K562 (cell line): ENCODE measurements around the gene EPHB2.

Experiments
- ARID1B ChIP-seq: fragments of 450-650 bp; IDR thresholded peaks from 2 replicates; pipeline ENCODE4 v1.6.1; 2016; ENCODE audit warnings: antibody characterized with exemption, mild to moderate bottlenecking, inconsistent platforms
- CTCF ChIP-seq, 3 experiments: IDR thresholded peaks in 2 of 3; conservative IDR thresholded peaks in 1 of 3; 2 replicates each; pipeline ENCODE4 v1.5.1; 2011 to 2012; ENCODE audit warnings: low read length in 3 of 3, mild to moderate bottlenecking in 3 of 3, control low read depth in 2 of 3, improper control_type of control experiment in 1 of 3, inconsistent platforms in 1 of 3, low read depth in 1 of 3, mixed read lengths in 1 of 3, moderate library complexity in 1 of 3; ENCODE audit not compliant: insufficient read depth in 2 of 3
- HMG20B ChIP-seq: fragments of 250-450 bp; sonication (Bioruptor Pico); IDR thresholded peaks from 2 replicates; pipeline ENCODE4 v1.5.0; 2021; ENCODE audit warnings: mild to moderate bottlenecking
- HNRNPL ChIP-seq: fragments of 200-400 bp; formaldehyde crosslinking; IDR thresholded peaks from 2 replicates; pipeline ENCODE4 v1.6.1; 2017; ENCODE audit warnings: low read depth, mild to moderate bottlenecking, low read length
- NR2F6 ChIP-seq: fragments of 450-650 bp; formaldehyde crosslinking; IDR thresholded peaks from 2 replicates; pipeline ENCODE4 v1.4.0; 2020; ENCODE audit warnings: mild to moderate bottlenecking
- POLR2AphosphoS5 ChIP-seq: IDR thresholded peaks from 2 replicates; pipeline ENCODE4 v1.6.1; 2011; ENCODE audit warnings: mild to moderate bottlenecking, low read depth, low read length, moderate library complexity; ENCODE audit not compliant: control insufficient read depth, insufficient read depth
- SMARCA4 ChIP-seq: fragments of 450-650 bp; IDR thresholded peaks from 2 replicates; pipeline ENCODE4 v1.6.1; 2016
- XRCC5 ChIP-seq: fragments of 200-400 bp; formaldehyde crosslinking; IDR thresholded peaks from 2 replicates; pipeline ENCODE4 v1.6.1; 2017; ENCODE audit warnings: low read depth, mild to moderate bottlenecking, low read length
- ZNF124 ChIP-seq: sonication (generic); formaldehyde crosslinking; IDR thresholded peaks from 2 replicates; pipeline ENCODE4 v1.8.1; 2022; ENCODE audit warnings: missing genetic modification reagents

DNA sequence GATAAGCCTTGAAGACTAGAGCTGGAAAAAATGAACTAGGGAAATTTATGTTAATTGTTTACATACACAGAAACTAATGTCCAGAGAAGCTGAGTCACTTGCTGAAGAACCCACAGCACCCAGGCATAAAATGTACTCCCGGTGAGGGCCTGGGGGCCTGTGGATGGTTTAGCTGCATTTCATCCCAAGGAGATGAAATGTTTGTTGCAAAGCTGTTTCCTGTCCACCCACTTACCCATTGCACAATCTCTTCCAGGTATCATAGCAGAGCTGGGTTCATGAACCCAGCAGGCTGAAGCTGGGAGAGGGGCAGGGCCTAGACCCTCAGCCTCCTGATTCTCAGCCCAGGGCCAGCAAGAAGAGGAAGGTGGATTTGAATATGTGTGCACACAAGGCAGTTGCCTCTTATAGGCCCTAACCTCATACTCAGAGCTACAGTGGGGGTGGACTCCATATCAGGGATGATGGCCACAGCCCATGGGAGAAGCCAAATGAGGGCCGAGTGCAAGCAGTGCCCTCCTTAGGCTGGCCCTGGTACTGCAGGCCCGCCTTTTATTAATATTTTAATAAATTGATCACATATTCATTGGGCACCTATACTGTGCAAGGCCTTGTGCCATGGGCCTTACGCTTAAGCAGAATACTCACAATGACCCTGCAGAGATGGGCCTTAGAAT, 151.3 kb downstream of the EPHB2 start:
- TF ChIP-seq XRCC5 (no peak), ARID1B (no peak), POLR2AphosphoS5 (no peak), CTCF (IDR thresholded peaks at IDR 0.05 in 2 of 3, conservative IDR thresholded peaks at IDR 0.05 in 1 of 3; ENCODE audit: insufficient read depth in 2 of 3, low read depth in 1 of 3, low read length in 3 of 3) (peak; percentile 83 to 92 (median 90)), HMG20B (CRISPR knock-in tag) (no peak), HNRNPL (no peak), SMARCA4 (no peak), NR2F6 (CRISPR knock-in tag) (no peak), ZNF124 (CRISPR knock-in tag) (no peak)
